GM23248 (cell line): ENCODE results near the gene SMC6.

Experiments
- EZH2 ChIP-seq: fragments of 200-600 bp; sonication (generic); IDR thresholded peaks from 2 replicates; pipeline ENCODE4 v1.6.1; 2018; ENCODE audit warnings: antibody characterized with exemption, mild to moderate bottlenecking; ENCODE audit not compliant: insufficient read depth, poor library complexity, severe bottlenecking
- EZH2phosphoT487 ChIP-seq: fragments of 200-600 bp; sonication (generic); IDR thresholded peaks from 2 replicates; pipeline ENCODE4 v1.6.1; 2018; ENCODE audit warnings: antibody characterized with exemption, moderate library complexity, mild to moderate bottlenecking, low read depth; ENCODE audit not compliant: insufficient read depth

DNA sequence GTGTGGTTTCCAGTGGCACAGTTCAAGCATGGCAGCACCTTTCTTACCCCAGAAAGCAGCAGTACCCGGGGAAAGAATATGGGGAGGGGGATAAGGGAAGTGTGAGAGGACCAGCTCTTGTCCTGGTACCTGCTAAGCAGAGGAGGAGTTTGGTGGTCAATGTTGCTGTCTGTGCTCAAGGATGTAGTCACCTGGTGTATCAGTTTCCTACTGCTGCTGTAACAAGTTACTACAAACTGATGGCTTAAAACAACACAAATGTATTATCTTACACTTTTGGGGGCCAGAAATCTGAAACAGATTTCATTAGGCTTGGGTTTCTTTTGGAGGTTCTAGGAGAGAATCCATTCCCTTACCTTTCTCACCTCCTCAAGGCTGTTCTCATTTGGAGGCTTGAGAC lies 135.7 kb downstream of the SMC6 start:
- no peak for TF ChIP-seq EZH2
- TF ChIP-seq EZH2phosphoT487: no peak
